Measurements from ENCODE around the gene RAPGEF1.
"Not testable (repeated sequence)": the region's sequence is repeated elsewhere in the genome, so short reads cannot be mapped to it uniquely, and the experiment has no call there.

RAPGEF1 gene

DNA sequence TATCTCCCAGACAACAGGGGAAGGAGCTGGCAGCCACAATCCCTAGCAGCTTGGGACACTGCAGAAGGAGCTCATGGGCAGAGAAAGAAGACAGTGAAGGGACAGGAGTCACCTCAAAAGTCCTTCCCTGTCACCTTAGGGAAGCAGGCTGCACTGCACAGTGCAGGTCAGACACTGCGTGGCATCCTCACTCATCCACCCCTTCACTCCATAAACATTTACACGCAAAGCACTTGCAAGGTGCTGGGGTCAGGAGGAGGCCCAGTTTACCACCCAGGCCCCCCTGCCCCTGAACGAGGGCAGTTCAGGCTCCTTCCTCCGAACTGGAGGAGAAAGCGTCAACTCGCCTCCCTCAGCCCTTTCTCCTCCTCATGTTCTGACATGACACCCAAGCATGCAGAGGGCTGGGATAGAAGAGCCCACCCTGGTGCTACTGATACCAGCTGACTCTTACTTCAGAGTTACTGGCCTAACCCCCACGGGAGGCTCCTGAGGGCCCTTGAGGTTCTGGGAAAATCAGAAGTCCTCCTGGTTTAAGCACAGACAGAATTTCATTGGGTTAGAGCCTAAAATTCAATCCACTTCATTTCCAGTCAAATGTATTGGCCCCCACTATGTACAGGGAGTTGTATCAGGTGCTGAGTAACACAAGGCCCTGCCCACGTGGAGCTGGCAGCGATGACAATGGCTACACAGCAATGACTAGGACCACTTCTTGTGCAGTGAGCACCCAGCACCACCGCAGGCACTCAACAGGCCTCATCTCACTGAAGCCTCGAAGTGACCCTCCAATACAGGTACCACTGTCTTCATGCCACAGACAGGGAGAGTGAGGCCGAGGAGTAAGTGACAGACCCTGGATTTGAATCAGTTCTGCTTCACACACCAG, 70.4 kb downstream of the RAPGEF1 start:
- DNase-seq (ENCODE audit: low read depth in 3 of 3) = peak in 1 of 3 experiments; percentile 46

DNA sequence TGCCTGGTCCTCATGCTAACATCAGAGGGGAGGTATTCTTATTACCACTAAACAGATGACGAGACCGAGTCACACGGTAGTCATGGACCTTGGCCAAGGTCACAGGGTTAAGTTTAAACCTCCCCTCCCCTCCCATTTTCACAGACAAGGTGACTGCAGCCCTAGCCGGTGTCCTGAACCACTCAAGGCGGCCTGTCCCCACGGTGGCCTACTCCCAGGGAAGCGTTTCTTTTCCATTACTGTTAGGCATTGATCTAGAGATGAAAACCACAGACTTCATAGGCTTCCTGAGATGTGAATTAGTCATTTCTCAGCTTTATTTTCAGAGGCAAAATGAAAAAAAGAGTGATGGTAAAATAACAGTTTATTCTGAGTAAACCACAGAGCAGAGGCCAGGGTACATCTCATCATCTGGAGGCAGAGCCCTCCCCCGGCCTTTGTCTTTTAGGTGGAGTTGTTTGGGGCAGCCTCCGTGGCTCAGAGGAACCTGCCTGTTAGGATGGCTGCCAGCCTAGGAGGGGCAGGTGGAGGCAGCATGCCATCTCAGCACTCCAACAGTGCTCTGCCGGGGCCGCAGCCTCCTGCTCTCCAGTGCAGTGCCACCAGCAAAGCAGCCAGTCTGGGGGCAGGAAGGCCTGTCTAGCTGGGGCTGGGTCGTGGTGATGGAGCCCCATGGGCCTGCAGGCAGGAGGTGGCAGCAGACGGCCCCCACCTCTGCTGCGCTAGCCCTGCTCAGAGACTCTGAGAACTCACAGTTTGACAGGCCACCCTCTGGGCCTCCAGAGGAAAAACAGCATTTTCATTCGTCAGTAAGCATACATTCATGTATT, 71.2 kb downstream of the RAPGEF1 start:
- peak; percentile 51 to 69 (median 54) for DNase-seq (ENCODE audit: low read depth in 3 of 3)

GRCh38 chr9:131668057-131668438, 71.8 kb downstream of the RAPGEF1 start:
- no peak for DNase-seq (ENCODE audit: low read depth in 3 of 3)

- peak in 2 of 3 experiments; percentile 57 to 68 for DNase-seq (ENCODE audit: low read depth in 3 of 3)
These were observed 72.3 kb downstream of the RAPGEF1 start for GRCh38 chr9:131667576-131667975.

DNA sequence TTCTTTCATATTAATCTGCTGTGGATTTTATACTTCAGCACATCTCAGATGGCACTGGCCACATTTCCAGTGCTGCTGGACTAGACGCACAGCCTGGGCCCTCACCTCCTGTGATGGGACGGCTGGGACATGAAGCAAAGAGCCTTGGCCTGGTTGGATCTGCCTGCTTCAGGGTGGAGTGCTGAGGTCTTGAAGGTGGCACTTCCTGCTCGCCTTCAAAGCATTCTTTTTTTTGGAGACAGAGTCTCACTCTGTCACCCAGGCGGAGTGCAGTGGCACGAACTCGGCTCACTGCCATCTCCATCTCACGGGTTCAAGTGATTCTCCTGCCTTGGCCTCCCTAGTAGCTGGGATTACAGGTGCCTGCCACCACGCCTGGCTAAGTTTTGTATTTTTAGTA, 73.1 kb downstream of the RAPGEF1 start:
- no peak for DNase-seq (ENCODE audit: low read depth in 3 of 3)

DNA sequence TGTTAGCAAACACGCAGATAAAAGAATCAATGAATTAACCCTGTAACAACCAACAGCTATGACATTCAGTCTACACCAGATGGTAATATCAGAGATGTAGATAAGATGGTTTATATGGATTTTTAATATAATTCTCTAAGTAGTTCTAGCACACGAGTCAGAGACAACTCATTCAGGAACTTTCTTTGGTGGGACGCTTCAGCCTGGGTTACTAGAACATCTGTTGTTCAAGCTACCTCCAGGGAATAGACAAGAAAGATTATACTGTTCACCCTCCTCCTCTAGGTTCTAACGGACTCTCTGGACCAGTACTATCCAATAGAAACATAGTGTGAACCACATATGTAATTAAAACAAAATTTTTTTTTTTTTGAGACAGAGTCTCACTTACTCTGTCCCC, 73.8 kb downstream of the RAPGEF1 start:
- no peak for DNase-seq (ENCODE audit: low read depth in 3 of 3)

- no peak for DNase-seq (ENCODE audit: low read depth in 3 of 3)
These were observed 76.6 kb downstream of the RAPGEF1 start for GRCh38 chr9:131663288-131663687.

DNA sequence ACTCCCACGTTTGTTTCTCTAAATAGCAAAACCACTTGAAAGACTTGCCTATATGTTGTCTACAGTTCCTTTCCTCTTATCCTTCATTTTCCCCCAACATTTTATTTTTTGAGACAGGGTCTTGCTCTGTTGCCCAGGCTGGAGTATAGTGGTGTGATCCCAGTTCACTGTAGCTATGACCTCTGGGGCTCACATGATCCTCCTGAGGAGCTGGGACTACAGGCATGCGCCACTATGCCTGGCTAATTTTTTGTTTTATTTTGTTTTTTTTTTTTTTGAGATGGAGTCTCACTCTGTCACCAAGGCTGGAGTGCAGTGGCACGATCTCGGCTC, 77.6 kb downstream of the RAPGEF1 start:
- not testable (repeated sequence) for DNase-seq (ENCODE audit: low read depth in 3 of 3)

DNA sequence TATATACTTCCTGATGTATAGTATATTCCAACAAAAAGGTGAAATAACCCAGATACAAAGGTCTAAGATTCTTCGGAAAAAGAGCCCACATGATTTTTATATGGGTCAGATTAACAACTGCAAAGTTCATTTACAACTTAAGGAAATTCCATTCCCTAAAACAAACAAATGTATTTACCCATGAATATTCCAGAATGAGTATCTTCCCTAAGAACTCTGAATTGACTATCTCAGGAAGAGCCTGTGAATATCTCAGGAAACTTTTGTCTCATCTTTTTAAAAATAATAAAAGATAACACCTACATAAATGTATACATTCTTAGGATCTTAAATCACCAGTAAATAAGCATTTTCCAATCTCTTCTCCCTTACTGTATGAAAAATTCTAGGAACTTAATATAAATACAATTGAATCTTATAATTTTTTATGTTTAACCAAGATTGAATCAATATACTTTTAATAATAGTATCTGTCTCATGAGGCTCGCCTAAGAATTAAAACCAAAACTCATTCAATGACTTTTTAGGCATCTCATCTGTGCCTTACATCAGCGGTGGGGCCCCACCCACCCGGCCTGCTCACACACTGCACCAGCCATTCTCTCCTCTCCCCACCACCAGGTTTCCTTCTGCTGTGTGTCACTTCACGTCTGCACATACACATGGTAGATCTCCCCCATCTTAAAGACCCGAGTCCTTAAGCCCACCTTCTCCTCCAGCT, 78.1 kb downstream of the RAPGEF1 start:
- peak in 2 of 3 experiments; percentile 54 to 68 for DNase-seq (ENCODE audit: low read depth in 3 of 3)

- DNase-seq (ENCODE audit: low read depth in 3 of 3) = no peak
These were observed 79.1 kb downstream of the RAPGEF1 start for GRCh38 chr9:131660466-131661405.

- DNase-seq (ENCODE audit: low read depth in 3 of 3) = peak in 1 of 3 experiments; percentile 39
These were observed 81.3 kb downstream of the RAPGEF1 start for GRCh38 chr9:131658377-131659129.

DNA sequence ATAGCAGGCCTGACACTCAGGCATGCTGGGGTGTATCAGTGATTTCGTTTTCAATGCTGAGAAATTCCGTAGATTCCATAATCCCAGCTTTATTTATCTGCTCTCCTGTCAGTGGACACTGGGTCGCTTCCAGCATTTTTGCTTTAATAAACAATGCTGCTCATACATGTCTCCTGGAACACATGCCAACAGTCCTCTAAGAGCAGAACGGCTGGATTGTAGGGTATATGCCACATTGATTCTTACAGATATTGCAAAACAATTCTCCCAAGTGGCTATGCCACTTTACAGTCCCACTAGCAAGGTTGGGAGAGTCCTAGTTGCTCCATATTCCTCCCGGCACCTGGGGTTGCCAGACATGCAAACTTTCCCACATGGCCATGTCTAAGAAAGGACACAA, 81.9 kb downstream of the RAPGEF1 start:
- DNase-seq (ENCODE audit: low read depth in 3 of 3) = no peak

DNA sequence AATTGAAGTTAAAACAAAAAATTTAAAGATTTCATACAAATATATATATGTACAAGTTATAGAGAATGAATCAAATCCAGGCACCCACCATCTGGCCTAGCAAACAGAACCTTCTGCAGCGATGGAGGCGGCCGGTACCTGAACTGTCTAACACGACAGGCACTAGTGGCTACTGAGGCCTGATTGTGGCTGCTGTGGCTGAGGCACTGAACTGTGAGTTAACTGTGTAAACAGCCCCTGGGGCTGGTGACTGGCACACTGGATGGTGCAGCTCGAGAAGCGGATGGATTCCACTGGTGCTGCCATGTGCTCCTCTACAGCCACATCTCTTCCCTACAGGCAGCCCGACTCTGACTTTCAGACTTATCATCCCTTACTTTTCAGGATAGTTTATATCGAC, 82.4 kb downstream of the RAPGEF1 start:
- no peak for DNase-seq (ENCODE audit: low read depth in 3 of 3)

DNA sequence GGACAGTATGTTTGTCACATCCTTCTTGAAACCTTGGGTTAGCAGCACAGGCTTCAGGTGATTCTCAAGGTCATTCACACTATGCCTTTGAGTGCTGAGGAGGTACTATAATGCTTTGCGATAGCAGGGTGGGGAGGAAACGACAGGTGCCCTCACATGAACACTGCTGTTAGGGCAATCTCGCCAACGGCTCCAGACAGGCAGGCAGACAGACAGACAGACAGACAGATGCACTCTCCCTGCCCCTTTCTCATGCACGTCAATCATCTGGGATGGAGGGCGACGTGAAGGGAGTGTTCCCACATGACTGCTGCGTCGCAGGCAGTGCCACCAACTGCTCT, 82.9 kb downstream of the RAPGEF1 start:
- DNase-seq (ENCODE audit: low read depth in 3 of 3) = no peak

DNA sequence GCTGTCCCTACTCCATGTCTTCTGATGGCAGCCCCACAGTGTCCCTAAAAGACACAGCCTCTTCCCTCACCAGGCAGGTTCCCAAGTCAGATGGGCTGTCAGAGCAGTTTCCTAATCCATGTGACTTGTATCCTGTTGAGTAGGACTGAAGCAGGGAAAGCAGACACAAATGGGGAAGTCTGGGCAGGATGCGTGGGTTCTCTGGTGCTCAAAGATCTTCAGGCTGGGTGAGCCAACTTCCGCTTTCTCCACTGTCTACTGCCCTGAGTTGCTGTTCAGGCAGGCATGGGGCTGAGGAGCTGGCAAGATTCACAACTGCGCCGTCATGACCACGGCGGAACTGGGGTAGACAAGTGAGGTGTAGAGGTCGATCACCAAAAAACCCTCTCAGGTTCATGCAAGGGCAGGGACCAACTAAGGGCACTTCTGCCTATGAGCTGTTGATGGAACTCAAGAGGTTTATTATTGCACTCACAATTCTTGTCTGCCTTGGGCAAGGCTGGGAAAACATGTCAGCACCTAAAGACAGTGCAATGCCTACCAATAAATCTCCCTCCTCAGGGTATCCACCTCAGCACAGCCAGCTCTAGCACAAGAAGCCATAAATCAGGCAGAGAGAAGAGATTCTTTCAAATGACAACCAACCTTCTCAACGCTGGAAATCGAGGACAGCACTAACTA, 83.4 kb downstream of the RAPGEF1 start:
- DNase-seq (ENCODE audit: low read depth in 3 of 3) = peak in 2 of 3 experiments; percentile 42 to 54

DNA sequence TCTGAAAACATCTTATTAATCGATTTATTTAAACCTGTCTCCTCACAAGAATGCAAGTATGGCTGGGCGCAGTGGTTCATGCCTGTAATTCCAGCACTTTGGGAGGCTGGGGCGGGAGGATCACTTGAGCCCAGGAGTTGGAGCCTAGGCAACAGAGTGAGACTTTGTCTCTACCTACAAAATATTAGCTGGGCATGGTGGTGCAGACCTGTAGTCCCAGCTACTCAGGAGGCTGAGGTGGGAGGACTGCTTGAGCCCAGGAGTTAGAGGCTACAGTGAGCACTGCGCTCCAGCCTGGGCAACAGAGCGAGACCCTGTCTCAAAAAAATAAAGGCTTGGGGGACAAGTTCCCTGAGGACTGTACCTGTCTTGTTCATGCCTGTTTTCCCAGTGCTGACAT, 85.5 kb downstream of the RAPGEF1 start:
- DNase-seq (ENCODE audit: low read depth in 3 of 3) = not testable (repeated sequence)

GRCh38 chr9:131651599-131651998, 88.3 kb downstream of the RAPGEF1 start:
- DNase-seq (ENCODE audit: low read depth in 3 of 3) = no peak

- DNase-seq (ENCODE audit: low read depth in 3 of 3) = no peak
These were observed 88.7 kb downstream of the RAPGEF1 start for GRCh38 chr9:131651160-131651559.

DNA sequence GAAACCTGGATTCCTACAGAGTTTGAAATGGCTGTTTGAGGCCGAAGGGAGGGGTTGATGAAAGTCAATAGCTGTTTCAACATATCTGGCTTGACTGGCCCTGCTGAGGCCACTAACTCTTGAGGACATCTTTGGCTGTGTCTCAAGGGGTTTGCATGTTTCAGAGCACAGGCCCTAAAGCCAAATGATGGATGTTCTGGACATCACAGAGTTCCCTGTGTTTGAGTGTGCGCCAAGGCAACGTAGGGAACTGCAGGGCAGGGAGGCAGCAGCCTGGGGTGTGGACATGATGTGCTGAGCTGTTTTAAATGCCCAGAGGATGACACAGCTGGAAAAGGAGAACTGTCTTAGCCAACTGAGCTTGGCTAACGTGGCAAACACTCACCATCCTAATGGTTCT, 89.6 kb downstream of the RAPGEF1 start:
- DNase-seq (ENCODE audit: low read depth in 3 of 3) = no peak

GRCh38 chr9:131649646-131650045, 90.2 kb downstream of the RAPGEF1 start:
- no peak for DNase-seq (ENCODE audit: low read depth in 3 of 3)

Measured in stimulated activated CD4-positive, alpha-beta T cell treated with anti-CD3 and anti-CD28 coated beads, TNF-alpha, amount 100 ng/mL, for 24 hours (primary cell).